LNCaP clone FGC (cell line): ENCODE results near the gene MMP12.
"Not testable (repeated sequence)": the region's sequence is repeated elsewhere in the genome, so short reads cannot be mapped to it uniquely, and the experiment has no call there.

Experiments
- DNase-seq: peaks from one replicate; pipeline ENCODE4 v3.0.0-alpha.2; 2011; ENCODE audit warnings: low read depth
- H3K4me3 ChIP-seq: 2 replicates; pipeline ENCODE4 v1.5.1; 2011; ENCODE audit warnings: mild to moderate bottlenecking, low read depth, low read length, control low read depth
- CTCF ChIP-seq: IDR thresholded peaks from 2 replicates; pipeline ENCODE4 v1.5.1; 2012; ENCODE audit warnings: mild to moderate bottlenecking; ENCODE audit not compliant: control insufficient read depth, insufficient read depth; ENCODE audit errors: extremely low read depth

MMP12 gene

GRCh38 chr11:102879801-102880200 lies 5.0 kb upstream of the MMP12 start:
- H3K4me3 ChIP-seq, result no peak overlapping the region
- TF ChIP-seq CTCF, result no peak
- no peak for DNase-seq

GRCh38 chr11:102878595-102878994 lies 3.8 kb upstream of the MMP12 start:
- no peak for TF ChIP-seq CTCF

GRCh38 chr11:102869354-102869964 lies 5.3 kb downstream of the MMP12 start:
- DNase-seq, result peak; percentile 56
- not testable (repeated sequence) for H3K4me3 ChIP-seq

More at GRCh38 chr11:102878595-102878994, 3.8 kb upstream of the MMP12 start:
- no peak overlapping the region for H3K4me3 ChIP-seq
- DNase-seq, result no peak

GRCh38 chr11:102868339-102868738 lies 6.4 kb downstream of the MMP12 start:
- DNase-seq, result no peak
- no peak for TF ChIP-seq CTCF
- H3K4me3 ChIP-seq, result no peak overlapping the region

- TF ChIP-seq CTCF, result no peak
- no peak for DNase-seq
Measured at GRCh38 chr11:102864724-102865123, 10.1 kb downstream of the MMP12 start.

GRCh38 chr11:102853956-102854355 lies 20.8 kb downstream of the MMP12 start:
- no peak for DNase-seq

More at GRCh38 chr11:102864724-102865123, 10.1 kb downstream of the MMP12 start:
- no peak overlapping the region for H3K4me3 ChIP-seq

GRCh38 chr11:102853055-102853454 lies 21.7 kb downstream of the MMP12 start:
- no peak for DNase-seq
- H3K4me3 ChIP-seq, result no peak overlapping the region
- no peak for TF ChIP-seq CTCF

More at GRCh38 chr11:102853956-102854355, 20.8 kb downstream of the MMP12 start:
- TF ChIP-seq CTCF, result no peak
- no peak overlapping the region for H3K4me3 ChIP-seq
